GM12865 (cell line): ENCODE data around the gene SOCS6.

Source experiments
- DNase-seq: peaks from one replicate; pipeline ENCODE4 v3.0.0; 2010; ENCODE audit warnings: low read depth
- H3K4me3 ChIP-seq: 2 replicates; pipeline ENCODE4 v1.5.1; 2011; ENCODE audit warnings: mild to moderate bottlenecking, low read depth, low read length, control low read depth
- CTCF ChIP-seq: IDR thresholded peaks from 2 replicates; pipeline ENCODE4 v1.5.1; 2011; ENCODE audit warnings: low read length, control low read depth, low read depth, inconsistent platforms; ENCODE audit not compliant: insufficient read depth; ENCODE audit errors: missing control alignments

The SOCS6 gene

GRCh38 chr18:70374154-70374553 lies 85.3 kb downstream of the SOCS6 start:
- H3K4me3 ChIP-seq = no peak overlapping the region
- TF ChIP-seq CTCF = no peak
- DNase-seq = no peak

- no peak for TF ChIP-seq CTCF
- DNase-seq = no peak
- H3K4me3 ChIP-seq = no peak overlapping the region
Observed at GRCh38 chr18:70376137-70376913, 87.5 kb downstream of the SOCS6 start.

DNA sequence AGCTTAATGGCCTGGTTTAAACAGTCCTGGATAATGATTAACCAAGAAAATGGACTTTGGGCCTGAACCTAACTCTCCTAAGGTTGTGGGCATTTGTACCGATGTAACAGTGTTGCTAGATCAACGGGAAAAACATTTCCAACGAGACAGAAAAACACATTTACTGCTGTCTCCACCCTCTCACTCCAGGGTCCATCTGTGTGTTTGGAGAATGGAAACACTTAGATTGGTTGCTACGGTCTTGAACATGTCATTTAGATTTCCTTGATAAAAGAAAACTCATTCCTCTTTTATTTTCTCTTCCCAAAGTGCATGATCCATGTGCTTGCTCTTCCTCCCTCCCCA lies 88.0 kb downstream of the SOCS6 start:
- TF ChIP-seq CTCF = no peak
- no peak for DNase-seq
- H3K4me3 ChIP-seq = no peak overlapping the region

- no peak overlapping the region for H3K4me3 ChIP-seq
- TF ChIP-seq CTCF = no peak
- DNase-seq = no peak
Observed at GRCh38 chr18:70377317-70377799, 88.5 kb downstream of the SOCS6 start.

- no peak for TF ChIP-seq CTCF
- no peak for DNase-seq
- no peak overlapping the region for H3K4me3 ChIP-seq
Observed at GRCh38 chr18:70377857-70378701, 89.2 kb downstream of the SOCS6 start.
